ENCODE results near the gene VSIG2.

Gene VSIG2

DNA sequence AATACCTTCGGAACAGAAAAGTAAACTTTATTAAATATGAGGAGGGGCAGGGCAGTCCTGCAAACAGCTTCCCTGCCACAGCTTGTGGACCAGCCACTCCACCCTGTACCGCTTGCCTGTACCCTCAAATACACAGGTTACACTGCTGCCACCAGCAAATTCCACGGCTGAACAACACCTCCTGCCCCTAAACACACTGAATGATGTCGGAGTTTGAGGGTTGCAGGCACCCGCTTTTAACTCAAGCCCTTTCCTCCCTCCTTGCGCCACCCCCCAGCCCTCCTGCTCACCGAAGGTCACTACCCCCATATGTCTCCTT lies 4.0 kb downstream of the VSIG2 start:
- DNase-seq = no peak

DNA sequence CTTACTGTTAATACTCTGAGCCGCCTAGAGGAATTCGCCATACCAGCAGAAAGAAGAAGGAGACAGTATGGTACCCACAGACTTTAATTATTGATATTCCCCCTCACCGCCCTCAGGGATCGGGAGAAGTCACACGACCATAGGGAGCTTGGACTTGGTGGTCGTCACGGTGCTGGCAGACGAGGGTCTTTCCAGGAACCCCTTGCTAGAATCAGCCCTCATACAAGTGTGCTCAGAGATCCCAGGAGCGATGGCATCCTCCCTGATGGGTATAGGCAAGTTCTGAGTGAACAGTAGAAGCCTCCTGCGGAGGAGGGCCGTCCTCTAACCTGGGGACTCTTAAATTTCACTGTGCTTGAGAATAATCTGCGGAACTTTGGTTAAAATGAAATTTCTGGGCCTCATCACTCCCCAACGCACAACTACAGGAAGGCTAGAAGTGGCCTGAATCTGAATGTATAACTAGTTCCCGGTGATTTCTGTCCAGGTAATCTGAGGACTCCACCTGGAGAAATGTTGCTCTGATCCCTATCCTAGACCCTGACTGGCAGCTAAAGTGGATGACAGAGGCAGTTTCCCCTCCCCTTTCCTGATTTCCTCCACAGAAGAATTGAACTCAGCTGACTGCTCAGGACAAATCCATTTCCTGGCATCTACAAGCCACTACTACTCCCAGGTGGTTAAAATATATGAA lies 4.5 kb downstream of the VSIG2 start:
- DNase-seq = no peak

DNA sequence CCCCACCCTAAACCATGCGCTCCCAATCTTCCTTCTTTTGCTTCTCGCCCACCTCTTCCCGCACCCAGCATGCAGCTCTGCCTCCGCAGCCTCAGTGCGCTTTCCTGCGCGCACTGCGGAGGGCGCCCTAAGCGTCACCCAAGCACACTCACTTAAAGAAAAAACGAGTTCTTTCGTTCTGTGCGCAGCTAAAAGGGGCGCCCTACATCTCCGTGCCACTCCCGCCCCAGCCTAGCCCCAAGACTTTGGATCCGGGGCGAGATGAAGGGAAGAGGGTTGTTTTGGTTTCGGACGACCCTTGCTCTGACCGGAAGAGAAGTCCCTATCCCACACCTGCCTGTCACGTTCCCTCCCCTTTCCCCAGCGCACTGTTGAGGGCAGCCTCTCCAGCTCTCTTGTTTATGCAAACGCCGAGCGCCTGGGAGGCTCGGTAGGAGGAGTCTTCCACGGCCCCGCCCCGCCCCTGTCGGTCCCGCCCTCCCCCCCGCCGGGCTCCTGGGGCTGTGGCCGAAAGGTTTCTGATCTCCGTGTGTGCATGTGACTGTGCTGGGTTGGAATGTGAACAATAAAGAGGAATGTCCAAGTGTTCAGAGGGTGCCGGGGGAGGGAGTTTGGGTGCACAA lies 5.3 kb downstream of the VSIG2 start:
- DNase-seq = peak; percentile 74

DNA sequence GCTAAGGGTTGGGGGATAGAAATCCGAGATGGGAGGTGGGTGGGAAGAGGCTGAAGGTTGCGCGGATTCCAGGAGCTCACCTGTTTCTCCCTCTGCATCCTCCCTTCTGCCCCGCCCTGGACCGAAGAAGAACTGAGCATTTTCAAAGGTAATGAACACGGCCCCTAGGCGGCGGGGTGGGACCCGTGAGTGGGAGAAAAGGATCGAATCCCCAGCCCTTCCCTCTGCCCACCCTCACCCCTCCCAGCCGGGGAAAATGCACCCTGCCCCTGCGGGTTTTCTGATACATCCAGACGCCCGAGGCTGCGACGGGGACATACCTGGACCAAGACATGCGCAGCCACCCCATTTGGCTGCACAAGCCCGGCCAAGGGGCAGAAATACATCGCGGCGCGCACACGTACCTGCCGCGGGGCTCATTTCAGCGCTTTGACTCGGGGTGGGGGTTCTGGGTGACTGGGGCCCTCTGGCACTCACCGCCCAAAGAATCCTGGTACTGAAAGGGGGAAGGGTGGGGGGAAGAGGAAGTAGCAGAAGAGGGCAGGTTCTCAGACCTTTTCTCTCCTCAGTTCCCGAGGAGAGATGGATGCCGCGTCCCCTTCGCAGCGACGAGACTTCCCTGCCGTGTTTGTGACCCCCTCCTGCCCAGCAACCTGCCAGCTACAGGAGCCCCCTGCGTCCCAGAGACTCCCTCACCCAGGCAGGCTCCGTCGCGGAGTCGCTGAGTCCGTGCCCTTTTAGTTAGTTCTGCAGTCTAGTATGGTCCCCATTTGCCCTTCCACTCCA lies 6.0 kb downstream of the VSIG2 start:
- peak; percentile 41 for DNase-seq

DNA sequence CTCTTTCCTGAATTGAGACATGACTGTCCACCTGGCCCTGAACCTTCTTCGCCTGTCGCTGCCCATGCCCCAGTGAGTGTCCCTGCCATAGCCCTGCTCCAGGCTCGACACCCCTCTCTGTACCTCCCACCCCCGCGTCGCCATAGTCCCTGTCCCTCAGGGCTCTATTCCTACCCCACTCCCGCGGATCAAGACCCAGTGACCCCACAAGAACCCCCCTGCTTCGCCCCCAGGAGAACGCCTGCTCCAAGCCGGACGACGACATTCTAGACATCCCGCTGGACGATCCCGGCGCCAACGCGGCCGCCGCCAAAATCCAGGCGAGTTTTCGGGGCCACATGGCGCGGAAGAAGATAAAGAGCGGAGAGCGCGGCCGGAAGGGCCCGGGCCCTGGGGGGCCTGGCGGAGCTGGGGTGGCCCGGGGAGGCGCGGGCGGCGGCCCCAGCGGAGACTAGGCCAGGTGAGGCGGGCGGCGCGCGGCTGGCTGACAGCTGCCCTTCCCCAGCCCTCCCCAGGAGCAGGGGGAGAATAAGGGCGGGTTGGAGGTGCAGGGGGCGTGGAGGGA lies 6.7 kb downstream of the VSIG2 start:
- no peak for DNase-seq

DNA sequence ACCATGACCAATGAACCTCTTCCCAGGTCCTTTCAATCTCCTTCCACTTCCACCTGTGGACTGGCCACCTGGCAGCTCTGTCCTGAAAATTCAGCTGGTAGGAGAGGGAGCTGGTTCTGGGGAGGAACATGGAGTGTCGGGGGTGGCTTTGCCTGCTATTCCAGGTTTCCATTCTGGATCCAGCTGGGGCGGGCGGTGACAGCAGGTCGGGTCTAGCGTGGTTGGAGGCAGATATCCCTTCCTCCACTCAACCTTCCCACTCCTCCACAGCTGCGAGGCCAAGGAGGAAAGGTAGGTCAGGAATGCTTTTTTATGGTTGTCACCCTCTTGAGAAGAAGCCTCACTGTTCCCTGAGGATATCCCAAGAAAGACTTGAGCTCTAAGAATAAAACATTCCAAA lies 9.0 kb downstream of the VSIG2 start:
- DNase-seq = no peak

DNA sequence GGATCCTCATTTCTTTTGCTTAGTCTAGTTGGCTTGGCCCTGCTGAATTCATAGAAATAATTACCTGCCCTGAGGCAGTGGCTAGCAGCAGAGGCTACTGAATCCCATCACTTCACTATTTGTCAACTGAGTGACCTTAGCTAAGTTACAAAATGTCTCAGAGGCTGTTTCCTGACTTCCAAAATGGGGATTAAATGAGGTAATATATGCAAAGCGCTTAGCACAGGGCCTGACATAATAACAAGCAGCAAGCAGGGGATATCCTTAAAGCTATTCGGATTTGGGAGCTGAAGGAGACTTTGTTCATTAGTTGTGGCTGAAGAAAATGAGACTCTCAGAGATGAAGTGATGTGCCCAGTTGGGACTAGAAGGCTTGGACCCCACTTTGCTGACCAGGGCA lies 9.5 kb downstream of the VSIG2 start:
- no peak for DNase-seq

DNA sequence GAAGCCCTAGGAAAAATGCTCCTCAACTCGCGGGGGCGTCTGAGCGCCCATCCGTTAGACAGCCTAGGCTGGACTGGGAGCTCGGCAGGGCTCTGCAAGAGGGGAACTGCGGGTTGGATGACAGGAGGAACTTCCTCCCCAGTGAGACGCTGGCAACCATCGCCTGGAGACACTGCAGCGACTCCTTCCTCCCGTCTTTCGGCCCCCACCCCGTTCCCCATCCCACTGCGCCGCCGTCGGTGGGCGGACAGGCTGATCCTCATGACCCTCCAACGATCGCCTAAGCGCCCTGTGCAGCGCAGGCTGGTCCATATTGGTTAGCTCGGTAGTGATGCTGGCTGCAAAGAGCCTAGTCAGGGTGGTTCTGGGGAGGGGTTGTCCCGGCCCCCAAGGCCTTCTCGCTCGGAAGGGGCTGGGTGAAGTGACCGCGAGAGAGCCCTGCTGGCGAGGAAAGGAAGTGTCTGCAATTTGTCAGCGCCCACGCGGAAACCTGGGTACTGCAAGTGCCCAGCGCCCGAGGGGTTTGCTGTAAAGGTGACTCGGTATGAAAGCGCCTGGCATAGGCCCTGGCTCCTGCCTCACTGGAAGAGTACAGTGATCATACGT lies 11.7 kb downstream of the VSIG2 start:
- peak; percentile 65 for DNase-seq

DNA sequence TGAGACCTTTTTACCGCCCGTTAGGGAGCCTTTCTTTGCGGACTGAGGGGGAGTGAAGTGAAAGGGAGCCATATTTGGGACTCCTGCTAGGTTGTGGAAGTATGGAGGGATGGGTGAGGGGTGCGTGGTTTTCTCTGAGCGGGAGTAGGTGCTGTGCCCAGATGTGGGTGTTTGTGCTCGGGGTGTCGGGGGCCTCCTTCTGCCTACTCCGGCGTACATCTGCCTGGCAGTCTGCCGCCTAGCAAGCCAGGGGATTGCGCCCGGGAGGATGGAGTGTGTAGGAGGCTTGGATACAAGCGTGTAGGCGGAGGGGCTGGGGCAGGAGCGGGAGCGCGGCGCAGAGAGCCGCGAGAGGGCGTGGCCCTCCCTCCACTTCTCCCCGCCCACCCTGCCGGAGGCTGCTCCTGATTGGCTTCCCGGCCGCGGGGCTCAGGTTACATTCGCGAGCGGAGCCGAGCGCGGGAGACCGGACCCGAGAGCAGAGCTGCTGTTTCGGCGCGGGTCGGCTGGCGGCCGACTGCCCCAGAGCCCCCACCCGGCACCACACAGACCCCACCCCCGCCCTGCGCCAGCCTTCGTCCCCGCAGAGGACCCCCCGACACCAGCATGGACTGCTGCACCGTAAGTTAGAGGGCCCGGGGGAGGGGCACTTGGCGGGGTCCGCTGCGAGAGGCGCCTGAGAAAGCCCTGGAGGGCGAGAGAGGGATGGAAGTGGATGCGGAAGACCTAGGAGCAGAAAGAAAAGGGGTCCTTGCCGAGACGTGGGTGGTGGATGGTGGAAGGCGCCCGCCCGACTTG lies 12.4 kb downstream of the VSIG2 start, which contains the start of gene NRGN:
NRGN (plus strand) TSS at position 464 of the 798 bp plus-strand sequence; CDS start at position 607, 143 bp downstream.
- DNase-seq = peak; percentile 86

DNA sequence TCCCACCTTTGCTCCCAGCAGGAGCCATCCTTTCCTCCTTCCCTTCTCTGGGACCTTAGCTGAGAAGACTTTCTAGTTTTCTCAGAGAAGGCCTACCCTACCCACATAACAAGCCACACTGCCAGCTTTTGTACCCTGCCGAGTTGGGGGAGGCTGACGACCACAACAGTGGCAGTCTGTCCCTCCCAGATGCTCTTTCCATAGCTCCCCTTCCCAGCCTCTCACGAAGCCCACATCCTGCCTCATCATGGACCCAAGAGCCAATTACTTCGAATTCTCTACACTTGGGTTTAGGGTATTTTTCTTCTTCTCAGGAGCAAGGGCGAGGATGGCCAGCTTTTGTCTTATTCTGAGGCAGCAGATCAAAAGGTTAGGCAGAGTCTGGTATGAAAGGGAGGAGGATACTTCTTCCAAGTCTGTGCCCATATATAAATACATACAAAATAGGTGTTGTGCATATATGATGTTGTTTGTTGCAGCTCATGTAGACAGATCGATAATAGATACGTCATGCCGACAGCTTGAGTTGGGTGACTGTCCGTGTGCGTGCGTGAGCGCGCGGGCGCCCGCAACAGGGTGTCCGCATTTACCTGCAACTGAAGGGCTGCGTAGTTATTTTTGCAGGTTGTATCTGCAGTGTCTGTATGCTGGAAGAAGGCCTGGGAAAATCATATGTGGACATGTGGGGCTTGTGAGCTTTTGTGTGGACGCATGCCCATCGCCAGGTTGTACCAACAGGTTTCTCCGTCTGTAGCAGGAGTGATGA lies 13.2 kb downstream of the VSIG2 start:
- DNase-seq = no peak

DNA sequence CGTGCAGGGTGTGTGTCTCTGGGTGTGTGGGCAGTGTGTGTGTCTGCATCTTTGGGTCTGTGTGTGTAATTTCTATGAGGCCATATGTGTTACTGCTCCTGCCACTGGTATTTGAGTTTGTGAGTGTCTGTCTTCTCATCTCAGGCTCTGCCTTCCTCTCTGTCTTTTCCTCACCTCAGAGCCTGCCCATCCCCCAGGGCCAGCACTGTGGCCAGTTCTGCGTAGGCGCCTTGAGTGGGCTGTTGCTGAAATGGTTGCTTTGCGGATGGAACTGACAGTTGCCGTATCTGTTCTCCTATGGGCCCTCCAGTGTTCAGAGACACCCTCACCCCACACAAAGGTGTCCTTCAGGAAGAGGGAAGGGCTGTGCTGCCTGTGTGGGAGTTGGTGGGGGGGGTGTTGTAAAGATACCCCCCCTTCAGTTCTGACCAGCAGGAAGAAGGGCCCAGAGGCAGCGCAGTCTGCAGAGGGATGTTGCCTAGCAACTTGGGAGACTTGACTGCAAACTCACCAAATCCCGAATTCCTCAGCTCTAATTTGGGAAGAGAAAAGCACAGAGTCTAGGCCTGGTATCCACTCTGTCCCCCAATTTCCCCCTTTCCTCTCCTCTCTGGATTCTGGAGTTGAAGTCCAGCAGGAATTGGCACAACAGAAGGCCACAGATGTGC lies 14.3 kb downstream of the VSIG2 start:
- no peak for DNase-seq

DNA sequence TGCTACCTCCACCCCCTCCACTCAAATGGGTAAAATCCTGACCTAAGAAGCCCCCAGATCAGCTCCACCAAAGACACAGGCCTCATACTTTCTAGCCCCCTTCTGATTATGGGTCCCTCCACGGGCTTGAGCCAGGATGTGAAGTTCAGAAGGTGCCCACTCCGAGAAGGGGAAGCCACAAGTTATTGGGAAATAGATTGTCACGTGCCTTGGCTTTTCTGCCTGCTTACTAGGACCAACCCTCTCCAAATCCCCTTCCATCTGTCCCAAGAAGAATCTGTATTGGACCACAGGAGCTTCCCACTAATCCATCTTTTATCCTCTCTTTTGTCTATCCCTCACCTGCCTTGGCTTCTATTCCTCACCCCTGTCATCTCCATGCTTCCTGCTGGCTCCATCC lies 15.3 kb downstream of the VSIG2 start:
- no peak for DNase-seq

DNA sequence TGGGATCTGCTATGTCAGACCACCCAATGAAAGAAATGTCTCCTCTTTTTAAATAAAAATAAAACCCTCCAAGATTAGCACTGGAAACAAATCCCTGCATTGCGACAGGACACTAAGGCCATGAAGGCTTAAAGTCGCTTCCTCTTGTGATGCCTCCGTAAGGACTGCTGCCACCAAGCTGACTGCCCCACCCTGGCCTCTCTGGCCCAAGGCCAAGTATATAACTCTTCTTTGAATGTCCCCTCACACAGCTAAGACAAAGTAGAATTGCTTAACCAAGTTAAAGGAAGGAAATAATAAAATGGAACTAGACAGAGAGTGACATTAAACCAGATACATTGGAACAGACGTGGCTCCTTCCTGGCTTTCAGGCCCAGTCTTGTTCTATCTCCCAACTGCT lies 19.8 kb downstream of the VSIG2 start:
- no peak for DNase-seq

DNA sequence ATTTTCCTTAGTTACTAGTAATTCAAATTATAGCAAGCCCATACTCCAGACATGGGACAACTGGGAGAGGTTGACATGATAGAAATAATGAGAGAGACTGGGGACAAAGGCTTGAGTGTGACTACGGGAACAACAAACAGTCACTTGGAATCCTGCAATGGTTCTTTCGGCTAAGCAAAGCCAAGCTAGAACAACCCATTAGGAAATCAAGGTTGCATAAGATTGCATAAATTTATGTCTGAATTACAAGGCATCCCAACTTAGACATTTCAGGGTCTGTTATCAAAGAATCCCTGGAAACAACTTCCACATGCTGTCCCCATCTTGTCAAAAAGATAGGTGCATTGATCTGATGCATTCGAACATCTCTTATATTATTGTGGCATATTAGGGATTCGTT lies 22.5 kb downstream of the VSIG2 start:
- no peak for DNase-seq

DNA sequence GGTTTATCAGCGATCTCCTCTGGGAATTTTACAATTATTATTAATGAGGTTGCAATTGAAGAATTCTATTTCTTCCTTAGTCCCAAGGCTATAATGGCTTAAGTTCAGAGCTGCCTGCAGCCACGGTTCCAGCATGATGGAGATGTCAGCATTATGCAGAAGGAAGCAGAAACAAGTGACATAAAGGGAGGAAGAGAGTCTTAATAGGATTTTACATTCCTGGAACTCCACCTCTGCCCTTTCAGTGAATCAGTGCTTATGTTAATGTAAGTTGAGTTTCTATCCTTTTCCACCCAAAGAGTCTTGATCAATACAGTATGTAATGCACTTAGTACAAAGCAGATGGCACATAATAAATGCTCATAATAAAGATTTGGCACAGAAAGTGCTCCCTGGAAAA lies 23.9 kb downstream of the VSIG2 start:
- no peak for DNase-seq

DNA sequence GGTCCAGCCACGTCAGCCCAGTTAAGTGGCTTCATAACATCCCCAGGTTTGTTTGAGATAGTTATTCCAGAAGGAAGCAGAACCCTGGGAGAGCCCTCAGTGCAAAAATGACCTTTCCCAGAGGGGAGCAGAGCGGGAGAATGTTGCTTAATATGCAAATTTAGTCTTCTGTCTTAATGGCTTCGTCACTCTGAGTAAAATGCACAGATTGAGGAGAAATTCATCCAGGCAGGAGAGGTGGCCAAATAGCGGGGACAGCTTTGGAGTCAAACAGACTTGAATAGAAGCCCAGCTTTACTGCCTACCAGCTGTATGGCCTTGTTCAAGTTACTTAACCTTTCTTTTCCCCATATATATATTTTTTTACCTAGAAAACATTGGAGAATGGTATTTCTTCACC lies 24.6 kb downstream of the VSIG2 start:
- DNase-seq = no peak

DNA sequence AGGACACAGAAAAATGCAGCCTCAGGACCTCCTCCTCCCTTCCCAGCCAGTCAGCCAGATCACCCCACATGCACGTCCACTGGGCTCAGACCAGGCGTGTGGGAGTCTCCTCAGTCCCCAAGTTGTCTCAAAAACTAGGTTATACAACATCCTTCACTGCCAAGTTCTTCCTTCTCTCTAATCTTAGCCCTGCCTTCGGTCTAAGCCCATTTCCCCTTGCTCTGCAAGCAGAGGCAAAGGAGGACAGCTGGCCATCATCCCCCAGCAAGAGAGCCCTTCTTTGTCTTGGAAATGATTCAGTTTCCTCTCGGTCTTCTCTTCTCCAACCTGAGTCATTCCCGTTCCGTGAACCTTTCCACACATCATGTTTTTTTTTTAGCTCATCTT lies 26.3 kb downstream of the VSIG2 start:
- DNase-seq = no peak

DNA sequence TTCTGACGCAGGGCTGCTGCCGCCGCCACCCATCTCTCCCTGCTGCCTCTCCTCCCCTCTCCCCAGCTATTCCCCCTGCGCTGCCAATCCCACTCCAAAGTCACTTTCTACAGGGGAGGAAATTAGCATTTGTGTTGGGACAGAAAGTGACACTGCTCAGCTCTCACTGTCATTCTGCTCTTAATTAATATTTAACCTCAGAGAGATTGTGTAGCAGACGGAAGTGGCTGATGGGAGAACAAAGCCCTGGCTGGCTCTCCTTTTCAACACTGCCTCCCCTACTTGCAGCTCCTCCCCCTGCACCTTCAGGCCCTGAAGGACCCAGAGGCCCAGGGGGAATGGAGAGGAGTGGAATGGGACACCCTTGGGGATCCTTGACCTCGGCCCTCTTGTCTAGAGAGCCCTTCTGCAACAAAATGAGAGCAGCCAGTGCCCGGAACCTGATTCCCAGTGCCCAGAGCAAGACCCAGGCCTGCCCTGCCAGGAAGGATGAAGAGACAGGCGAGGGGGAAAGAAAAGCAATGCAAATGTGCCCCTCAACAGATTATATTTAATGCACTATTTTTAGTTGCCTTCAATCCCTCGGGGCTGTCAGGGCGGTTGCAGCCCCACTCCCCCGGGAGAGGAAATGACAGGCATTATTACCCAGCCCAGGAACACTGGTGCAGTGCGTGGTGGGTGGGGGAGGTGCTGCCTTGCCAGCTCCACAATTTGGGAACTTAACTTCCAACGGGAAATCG lies 26.9 kb downstream of the VSIG2 start:
- DNase-seq = no peak

DNA sequence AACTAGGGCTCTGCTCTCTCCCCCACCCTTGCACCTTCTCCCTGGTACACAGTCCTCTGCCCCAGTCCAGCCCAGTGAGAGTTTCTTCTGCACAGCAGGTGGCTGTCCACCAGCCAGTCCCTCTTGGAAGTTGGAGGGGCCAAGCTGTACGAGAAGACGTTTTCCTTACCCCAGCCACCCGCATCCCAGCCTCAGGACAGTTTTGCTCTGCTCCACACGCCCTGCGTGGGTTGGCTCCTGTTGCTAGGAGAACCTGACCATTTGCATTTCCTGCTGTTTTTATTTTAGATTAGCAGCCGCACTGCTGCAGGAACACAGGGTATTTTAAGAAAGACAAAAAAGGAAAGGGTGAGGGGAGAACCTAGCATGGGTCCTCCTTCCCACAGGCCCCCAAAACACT lies 29.9 kb downstream of the VSIG2 start:
- DNase-seq = no peak

DNA sequence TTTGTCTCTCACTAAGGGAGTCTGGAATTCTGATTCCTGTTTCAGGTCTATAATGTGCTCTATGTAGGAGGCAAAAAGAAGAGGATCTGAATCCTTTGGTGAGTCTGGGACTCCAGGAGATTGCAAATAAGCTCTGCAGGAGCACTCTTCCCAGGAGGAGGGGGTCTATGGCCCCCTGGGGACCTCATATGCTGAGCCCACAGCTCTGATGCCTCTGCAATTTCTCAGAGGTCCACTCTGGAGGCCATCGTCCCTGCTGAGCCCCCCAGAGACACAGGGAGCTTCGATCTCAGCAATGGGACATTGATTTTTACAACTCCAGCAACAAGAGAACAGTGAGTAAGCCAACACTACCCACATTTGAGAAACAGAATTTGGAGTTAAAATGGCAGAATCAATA lies 32.5 kb downstream of the VSIG2 start:
- no peak for DNase-seq

DNA sequence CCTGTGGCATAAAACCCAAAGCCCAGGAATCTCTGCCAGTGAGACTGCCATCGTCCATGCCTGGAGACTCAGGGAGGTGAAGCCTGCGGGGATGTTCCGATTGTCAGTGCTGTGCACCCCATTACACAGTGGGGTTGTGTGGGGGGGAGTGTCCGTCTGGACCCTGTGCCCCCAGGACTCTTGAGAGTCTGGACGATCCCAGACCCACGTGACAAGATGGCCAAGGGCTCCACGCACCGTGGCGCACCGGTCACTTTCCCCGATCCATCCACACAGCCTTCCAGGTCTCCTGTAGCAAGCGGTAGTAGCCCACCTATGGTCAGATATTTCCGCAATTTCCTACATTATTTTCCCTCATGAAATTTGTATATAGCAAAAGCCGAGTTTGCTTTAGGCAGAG lies 33.3 kb downstream of the VSIG2 start:
- no peak for DNase-seq
